HG02623 (cell line): ENCODE results near the gene PRPF40A.

ENCODE experiments used
- ATAC-seq: cut with Tn5 transposase; IDR thresholded peaks from one replicate; pipeline ENCODE4 v1.9.1; 2021; ENCODE audit warnings: moderate library complexity; ENCODE audit not compliant: unreplicated experiment

The PRPF40A gene

DNA sequence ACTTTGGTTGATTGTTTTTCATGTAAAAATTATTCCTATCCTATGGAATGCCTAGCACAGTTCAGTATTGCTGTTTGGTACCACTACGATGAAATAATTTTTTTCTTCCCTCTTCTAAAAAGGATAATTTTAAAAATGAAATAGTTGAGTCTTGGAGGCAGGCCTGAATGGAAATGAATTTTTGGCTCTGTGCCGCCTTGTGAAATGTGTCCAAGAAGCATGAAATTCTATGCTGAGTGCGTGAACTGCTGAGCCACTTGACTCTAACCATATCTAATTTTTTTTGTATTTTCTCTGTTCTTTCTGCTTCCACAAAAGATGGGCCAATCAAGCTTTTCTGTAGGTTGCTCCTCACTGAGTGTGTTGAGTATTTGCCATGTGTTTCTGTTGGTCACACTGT is 95.0 kb downstream of the PRPF40A start:
- no peak for ATAC-seq

DNA sequence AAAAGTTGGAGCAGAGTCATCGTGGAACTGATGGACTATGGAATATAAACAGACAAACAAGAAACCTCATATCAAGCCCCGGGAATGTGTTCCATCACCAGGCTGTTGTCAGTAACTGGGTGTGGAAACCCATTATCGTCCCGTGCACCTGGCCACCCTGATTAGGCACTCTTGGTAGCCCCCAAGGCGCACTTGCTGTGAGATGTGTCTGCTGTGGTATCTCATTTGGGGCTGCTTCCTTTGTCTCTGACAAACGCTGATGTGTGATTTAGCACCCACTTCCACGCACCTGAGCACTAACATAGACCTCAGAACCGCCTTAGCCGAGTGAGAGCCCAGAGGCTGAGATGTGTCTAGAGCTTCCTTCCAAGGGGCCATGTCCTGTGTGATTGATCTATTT is 96.3 kb downstream of the PRPF40A start:
- ATAC-seq = no peak

DNA sequence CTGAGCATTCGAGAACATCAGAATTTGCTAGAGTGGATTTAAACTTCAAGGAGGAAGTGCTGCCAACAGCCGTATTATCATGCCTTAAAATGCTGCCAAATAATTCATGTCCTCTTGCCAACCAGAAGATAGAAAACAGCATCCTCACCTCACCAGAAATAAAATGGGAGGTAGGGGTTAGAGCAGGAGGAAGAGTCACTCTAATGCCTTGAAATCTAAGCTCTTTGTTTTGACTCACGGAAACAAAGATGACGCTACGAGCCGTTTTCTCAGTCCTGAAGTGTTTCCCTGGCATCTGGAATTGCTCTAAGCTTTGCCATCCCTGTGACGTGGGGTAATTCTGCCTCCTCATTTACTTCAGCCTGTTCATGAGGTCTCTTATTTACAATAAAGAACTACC is 97.1 kb downstream of the PRPF40A start:
- no peak for ATAC-seq

DNA sequence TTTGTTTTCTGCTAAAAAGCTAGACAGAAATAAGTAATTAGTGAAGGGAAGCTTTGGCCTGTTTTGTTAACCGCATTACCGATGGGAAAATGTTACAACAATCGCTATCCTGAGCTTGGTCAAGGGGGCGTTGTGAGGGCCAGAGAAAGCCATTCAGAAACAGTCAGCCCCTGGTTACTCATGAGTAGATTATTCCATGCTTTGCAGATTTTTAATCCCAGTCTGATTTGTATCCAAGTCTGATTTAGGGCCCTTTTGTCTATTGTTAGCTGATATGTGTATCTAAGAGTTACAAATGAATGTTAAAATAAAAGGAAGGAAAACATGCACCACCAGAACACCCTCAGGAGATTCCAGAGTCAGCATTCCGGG is 99.1 kb downstream of the PRPF40A start:
- no peak for ATAC-seq

DNA sequence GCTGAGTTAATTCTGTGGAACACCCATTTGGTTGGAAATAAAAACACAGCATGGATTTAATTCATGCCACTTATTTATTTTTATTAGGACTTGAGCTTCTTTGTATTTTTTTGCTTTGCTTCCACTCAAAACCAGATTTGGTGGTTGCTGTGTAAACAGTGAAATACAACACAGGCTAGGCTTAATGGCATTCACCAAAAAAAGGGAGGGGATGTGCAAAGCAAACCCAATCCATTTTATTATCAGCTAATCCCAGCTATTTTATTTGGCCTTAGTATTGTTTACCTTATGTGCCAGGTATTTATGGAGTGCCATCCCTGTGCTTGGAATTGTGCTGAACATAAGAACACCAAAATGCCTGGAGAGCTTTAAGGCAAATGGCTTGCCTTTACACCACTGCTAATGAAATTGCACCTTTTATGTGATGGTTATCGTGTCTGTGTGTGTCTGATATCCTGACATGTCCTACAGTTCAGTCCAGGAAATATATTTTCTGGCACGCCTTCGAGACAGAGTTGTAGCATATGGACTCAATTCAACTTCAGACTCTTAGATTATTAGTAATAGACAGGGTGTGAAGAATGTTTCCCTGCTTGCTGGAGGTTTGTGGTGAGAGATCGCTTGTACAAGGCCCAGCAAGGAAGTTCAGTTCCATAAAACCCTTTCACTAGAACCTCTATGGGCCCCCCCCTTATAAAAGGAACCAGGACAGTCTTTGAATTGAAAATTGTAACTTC is 99.6 kb downstream of the PRPF40A start:
- ATAC-seq = no peak

DNA sequence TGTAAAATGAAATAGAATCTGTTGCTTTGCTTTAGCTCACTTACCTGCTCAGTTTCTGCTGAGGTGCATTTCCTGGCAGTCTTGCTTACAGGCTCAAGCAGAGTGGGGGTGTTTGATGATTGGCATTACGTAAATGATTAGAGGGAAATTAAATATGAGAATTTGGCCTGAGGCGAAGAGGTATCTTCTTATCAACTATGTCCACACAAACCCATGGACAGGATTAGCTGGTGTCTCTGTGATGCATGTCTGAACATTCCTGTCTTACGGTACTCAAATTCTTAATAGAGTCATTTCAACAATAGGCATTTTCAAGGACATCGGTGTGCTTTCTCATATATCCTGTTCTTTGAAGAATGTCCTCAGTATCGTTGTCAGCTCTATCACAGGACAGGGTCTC is 102.1 kb downstream of the PRPF40A start:
- no peak for ATAC-seq

DNA sequence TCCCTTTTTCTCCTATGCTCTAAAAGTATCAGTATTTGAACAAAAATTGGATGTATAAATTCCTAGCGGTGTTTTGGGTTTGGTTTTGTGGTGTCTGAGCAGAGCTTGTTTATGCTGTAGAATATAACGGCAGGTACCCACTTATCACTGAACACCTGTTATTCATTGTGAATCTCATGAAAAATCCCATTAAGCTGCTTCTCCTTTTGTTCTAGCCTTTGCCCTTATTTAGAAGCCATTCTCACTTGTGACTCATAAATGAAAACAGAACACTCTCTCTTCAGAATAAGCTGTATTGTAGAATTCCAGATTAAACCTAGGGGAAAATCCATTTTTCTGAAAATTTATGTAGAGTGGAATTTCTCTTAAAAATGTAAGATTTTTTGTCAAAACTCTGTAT is 104.0 kb downstream of the PRPF40A start:
- peak; percentile 42 for ATAC-seq

DNA sequence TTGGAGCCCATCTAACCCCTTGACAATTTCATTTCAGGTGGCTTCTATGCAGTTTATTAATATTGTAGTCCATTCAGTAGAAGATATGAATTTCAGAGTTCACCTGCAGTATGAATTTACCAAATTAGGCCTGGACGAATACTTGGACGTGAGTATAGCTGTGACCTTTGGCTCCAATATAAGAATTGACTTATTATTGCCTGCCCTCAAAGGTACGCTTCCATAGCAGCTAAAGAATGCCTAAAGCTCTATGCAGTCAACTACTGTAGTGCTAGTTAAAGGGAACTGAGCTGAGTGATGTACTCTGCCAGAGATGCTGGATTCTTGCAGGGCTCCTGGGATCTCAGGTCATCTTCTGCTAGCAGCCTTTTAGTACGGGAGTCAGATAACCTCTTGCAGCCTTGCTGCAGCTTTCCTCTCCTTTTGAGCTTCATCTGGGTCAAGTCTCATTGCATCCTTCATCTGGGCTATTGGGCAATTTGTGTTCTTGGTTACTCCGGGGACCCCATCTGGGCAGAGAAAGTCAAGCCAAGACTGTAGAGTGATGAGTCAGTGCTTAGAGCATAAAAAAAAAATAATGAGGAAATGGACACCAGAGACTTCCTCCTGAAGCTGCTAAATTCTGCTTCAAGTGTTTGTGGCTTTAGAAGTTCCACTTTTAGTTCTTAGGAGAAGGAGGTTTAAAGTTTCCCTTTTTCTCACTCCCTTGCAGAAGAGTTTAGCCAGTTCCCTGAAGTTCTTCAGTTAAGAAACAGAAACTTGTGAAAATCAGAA is 105.6 kb downstream of the PRPF40A start:
- peak; percentile 79 for ATAC-seq

DNA sequence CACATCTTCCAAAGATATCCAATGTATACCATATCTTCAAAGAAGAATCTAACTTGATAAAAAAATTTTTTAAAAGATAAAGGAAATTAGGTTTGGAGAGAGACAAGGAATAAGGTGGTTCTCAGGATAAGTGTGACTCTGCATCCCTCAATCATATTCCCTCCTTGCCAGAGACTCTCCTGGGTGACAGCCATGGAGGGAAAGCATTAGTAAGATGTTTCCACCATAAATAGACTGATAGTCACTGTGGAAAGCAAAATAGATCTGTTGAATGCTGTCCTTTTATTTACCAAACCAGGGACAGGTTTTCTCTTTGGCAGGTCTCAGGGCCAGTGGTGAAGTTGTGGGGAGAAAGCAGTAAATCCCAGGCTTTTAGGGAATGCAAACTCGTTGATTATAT is 107.6 kb downstream of the PRPF40A start:
- no peak for ATAC-seq

DNA sequence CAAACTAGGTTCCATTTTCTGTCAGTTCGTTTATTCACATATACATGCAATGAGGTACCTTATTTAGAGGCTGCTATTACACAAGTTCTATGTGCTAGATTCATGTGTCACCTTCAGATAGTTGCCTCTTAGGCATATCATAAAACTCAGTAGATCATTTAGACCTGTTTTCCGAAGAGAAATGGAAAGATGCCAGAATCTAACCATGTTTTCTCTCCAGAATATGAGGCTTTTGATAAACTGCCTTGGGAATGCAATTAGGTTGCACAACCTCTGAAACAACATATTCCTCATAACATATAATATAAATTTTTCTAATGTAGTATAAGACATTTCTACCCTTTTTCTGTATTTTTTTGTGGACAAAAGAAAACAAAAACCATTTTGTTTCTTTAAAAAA is 108.1 kb downstream of the PRPF40A start:
- no peak for ATAC-seq

DNA sequence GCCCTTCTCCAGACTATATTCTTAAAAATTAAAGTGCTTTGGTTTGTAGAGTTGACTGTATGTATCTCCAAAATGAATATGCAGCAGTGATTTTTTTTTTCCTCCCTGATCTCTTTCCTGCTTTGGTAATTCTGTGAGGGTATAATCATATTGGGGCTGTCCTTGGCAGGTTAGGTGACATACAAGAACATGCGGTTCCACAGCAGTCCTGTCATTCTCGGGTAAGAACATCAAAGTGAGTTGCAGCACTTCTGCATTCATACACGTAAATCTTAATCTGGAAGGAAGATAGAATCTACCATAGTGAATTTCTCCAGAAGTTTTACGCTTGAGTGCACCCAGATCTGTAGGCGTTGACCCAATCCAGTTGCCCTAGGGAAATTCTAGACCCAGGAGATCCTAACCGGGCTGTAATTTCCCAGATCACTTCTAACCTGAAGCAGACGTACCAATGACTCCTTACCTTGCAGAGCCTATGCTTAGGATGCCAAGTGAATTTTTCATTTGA is 109.4 kb downstream of the PRPF40A start:
- no peak for ATAC-seq

DNA sequence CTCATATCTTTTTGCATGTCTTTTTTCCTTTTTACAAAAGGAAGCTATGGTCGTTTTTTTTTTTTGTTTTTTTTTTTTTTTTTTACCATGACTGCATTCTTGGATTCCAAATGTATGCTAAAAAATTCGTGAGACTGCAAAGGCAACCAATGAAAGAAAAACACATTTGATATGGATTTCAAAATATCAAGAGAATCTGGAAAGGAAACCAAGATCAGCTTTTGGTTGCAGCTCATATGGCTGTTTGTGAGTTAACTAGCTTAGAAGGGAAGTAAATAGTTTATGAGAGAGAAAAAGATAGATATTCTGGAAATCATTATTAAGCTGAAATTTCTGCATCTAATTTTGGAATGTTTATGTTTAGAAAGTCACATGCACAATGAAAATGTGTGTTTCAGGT is 110.3 kb downstream of the PRPF40A start:
- ATAC-seq = no peak

DNA sequence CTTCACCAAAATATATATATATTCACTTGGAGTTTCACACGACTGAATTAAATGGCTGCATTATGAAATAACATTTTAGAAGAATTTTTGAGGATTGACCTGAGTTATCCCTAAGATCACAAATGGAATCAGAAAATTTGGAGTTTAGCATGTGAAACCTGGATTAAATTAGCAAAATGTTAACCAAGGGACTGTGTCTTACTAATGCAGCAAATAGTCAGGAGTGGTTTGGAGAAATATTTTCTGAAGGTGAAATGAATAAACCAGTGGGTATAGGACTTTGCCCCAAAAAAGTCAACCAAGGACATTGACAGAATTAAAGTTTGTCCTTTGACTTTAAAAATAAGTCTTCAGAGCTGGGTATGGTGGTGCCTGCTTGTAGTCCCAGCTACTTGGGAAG is 111.2 kb downstream of the PRPF40A start:
- ATAC-seq = no peak

DNA sequence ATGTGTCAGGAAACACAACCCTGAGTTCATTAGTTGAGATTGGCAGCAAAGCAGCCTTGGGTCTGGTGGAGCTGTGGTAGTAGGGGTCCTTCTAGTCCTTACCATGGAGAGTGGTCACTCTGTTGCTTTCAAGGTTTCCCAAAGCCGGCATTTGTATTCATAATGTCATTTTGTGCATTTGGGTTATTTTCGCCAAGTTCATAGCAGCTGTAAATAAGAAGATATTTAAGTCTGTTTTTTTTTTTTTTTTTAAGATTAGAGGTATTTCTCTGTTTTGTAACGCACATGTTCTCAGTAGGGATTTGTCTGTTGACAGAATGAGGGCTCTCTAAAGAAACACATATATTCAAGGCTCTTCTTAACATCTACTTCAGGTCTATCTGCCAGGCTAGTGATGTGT is 114.1 kb downstream of the PRPF40A start:
- ATAC-seq = no peak

DNA sequence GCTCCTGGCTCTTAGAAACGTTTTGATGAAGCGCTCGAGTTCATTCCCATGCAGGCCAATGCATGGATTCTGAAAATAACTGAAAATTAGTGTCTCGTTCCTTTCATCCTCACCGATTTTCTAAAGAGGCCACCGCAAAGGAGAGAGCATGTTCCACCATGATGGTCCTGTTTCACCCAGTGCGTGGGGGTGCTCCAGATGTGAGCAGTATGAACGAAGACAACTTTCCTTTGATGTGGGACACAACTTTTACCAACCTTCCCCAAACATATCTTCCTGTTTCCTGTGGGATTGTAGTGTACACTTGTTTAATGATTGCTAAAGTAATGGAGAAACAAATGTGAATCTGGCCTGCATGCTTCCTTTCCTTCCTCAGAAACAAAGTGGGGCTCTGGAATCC is 114.5 kb downstream of the PRPF40A start:
- ATAC-seq = no peak
